HUDEP-2 (cell line): ENCODE data around the gene SIRPG.
"Not testable (repeated sequence)": the region's sequence is repeated elsewhere in the genome, so short reads cannot be mapped to it uniquely, and the experiment has no call there.

Experiments used
- DNase-seq, 76 experiments: peaks; one replicate each; lab custom pipeline; 2025; ENCODE audit not compliant: unreplicated experiment in 76 of 76; lab: John Stamatoyannopoulos, UW

The SIRPG gene

GRCh38 chr20:1637226-1637625 is 20.4 kb downstream of the SIRPG start:
- DNase-seq, result no peak

DNA sequence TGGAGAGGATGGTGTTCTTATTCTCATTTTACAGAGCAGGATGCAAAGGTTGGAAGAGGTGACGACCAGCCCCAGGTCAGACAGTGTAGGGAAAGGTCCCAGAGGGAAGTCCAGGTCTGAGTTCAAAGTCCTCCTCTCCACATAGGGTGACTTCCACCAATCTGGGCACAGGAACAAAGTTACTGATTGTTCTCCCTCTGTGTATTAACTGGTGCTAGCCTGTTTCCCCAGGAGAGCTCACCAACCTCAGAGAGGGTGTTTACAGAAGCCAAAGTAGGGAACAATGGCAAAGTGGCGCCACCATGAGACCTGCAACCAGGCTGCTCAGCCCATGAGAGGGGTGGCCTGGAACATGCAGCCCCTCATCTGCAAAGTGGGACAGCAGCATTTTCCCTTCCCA is 21.0 kb downstream of the SIRPG start:
- no peak for DNase-seq

DNA sequence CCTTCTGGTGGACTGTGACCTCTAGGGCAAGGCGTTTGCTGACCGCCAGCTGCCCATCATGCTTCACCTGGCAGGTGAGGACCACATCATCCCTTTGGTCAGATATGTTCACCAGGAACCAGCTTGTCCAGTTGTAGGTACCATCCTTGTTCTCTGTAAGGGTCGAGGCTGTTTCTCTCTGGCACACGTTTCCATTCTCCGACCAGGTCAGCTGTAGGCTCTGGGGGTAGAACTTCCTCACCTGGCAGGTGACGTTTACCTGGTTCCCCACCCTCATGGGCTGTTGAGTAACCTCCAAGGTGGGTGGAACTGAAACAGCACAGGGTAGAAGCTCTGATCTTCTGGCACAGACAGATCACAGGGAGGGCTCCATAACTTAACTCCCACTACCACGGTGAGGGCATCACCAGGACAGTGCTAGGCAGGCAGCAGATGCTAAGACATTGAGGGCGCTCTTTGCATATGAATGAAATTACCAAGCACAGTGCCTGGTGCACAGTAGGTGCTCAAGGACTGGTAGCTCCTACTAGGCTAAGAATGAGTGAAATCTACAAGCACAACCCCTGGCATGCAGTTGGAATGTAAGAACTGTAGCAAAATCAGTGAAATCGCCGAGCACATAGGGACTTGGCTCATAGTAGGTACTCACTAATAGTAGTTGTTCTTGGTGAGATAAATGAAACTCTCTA is 22.1 kb downstream of the SIRPG start:
- no peak for DNase-seq

GRCh38 chr20:1633535-1633934 is 24.0 kb downstream of the SIRPG start:
- DNase-seq, result no peak

DNA sequence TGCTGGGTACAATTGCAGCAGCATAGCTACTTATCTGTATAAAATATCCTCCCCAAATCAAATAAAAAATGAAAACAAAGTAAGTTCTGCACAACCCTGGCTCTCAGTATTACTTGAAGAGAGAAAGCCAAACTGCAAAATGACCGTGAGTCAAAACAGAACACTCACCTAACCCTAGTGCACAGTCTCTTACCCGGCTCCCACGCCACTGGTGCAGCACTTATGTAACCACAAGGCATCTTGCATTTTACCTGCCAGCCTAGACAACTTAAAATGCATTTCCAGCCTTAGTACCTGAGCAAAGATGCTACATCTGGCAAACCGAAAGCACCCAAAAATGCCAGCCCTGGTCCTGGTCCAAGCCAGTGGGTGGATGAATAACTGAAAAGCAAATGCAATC is 25.4 kb downstream of the SIRPG start:
- DNase-seq, result no peak

- no peak for DNase-seq
These were observed 26.0 kb downstream of the SIRPG start for GRCh38 chr20:1631309-1632151.

GRCh38 chr20:1630186-1630585 is 27.4 kb downstream of the SIRPG start:
- no peak for DNase-seq

GRCh38 chr20:1629321-1629720 is 28.3 kb downstream of the SIRPG start:
- no peak for DNase-seq

DNA sequence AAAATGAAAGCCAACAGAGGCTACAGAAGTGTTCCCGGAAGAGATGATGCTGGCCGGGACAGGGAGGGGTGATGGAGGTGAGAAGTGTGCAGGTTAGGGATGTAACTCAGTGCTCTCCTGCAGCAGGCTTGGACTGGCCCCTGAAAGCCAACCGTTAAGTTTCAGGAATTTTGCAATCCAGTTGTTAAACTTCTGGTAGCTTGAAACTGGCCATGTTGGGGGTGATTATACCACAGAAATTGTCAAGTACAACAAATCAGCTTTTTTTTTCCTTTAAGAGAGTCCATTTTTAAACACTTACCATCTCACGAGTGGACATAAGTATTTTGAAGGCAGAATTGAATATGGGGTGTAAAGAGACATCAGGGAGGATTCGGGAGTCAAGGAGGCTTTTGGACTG is 29.0 kb downstream of the SIRPG start:
- no peak for DNase-seq

DNA sequence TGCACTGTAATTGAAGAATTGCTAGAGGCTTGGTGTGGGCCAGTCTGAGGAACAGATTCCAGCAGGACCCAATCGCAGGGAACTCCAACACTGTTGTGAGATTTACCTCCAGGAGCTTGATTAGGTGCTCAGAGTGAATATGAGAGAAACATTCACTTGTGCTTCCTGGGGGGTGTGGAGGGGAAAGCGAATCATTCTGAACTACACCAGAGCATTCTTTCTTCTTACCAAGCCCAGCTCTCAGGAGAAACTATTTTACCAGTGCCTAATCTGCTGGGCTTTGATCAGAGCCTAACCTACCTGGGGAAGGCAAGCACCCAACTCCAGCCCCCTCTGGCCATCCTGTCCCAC is 30.4 kb downstream of the SIRPG start:
- no peak for DNase-seq

- no peak for DNase-seq
These were observed 30.9 kb downstream of the SIRPG start for GRCh38 chr20:1626528-1627199.

- no peak for DNase-seq
These were observed 32.4 kb downstream of the SIRPG start for GRCh38 chr20:1625083-1625690.

DNA sequence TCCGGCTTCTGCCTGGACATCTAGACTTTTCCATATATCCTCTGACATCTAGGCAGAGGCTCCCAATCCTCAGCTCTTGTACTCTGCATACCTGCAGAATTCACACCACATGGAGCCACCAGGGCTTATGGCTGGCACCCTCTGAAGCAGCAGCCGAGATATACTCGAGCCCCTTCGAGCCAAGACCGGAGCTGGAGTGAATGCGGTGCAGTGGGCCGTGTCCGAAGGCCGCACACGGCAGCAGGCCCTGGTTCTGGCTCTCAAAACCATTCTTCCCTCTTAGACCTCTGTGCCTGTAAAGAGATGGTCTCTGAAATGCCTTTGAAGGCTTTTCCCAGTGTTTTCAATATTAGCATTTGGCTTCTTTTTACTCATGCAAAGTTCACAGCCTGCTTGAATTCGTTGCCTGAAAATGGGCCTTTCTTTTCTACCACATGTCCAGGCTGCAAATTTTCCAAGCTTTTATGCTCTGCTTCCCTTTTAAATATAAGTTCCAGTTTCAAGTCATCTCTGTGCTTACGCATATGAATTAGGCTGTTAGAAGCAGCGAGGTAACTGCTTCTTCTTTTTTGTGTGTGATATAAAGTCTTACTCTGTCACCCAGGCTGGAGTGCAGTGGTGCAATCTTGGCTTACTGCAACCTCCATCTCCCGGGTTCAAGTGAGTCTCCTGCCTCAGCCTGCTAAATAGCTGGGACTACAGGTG is 33.9 kb downstream of the SIRPG start:
- no peak for DNase-seq

- no peak for DNase-seq
These were observed 35.1 kb downstream of the SIRPG start for GRCh38 chr20:1622450-1622849.

- DNase-seq, result no peak
These were observed 36.3 kb downstream of the SIRPG start for GRCh38 chr20:1621316-1621715.

- no peak for DNase-seq
These were observed 37.6 kb downstream of the SIRPG start, which contains the start of gene SIRPB1 for GRCh38 chr20:1619861-1620444. Gene SIRPB1, minus strand, starts transcription at chr20:1620009. Its CDS starts 65 bp downstream, at chr20:1619944.

DNA sequence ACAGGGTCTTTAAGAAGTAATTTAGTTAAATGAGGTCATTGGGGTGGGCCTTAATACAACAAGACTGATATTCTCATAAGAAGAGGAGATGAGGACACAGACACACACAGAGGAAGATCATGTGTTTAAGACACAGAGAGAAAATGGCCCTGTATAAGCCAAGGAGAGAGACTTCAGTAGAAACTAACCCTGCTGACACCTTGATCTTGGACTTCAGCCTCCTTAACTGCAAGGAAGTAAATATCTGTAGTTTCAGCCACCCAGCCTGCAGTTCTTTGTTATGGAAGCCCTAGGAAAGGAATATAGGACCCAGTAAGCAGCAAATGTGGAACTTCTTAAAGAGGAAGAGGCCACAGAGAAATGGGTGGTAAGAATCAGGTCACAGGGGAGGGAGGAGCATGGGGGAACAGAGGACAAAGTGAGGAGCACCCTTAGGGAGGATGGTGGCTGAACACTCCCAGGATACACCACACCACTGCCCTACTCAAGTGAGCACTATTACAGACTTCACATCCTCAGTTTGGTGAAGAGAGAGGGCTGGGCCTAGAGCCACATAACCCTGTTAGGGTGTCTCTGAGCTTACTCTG is 38.5 kb downstream of the SIRPG start:
- DNase-seq, result no peak

DNA sequence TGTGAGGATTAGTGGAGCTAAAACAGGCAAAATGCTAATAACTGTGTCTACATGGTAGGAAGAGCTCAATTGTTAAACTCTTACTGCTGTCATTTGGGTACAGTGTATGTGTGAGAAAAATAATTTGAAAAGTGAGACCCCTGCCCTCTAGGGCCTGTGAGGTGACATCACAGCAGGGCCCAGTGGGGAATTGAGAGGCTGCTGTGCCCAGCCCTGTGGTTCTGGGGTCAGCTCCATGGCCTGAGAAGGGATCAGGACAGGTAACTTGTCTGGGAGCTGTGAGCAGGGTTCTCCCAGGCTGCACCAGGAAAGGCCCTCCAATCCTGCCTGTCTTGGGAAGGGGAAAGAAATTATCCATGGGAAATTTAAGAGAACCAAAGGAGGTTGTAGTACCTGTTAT is 39.1 kb downstream of the SIRPG start:
- no peak for DNase-seq

DNA sequence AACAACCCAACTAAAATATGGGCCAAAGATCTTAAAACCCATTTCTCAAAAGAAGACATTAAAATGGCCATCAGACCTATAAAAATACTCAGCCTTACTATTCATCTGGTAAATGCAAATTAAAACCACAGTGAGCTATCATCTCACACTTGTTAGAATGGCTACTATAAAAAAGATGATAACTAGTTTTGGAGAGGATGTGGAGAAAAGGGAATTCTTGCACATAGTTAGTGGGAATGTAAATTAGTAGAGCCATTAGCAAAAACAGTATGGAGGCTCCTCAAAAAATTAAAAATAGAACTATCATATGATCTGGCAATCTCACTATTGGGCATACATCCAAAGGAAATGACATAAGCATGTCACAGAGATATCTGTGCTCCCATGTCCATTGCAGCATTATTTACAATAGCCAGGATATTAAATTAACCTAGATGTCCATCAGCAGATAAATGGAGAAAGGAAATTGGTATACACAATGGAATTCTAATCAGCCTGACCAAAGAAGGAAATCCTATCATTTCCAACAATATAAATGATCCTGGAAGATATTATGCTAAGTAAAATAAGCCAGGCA is 40.6 kb downstream of the SIRPG start:
- DNase-seq, result no peak

- not testable (repeated sequence) for DNase-seq
These were observed 47.2 kb downstream of the SIRPG start for GRCh38 chr20:1610404-1610803.
